ENCODE results near the gene TRPV5. TPM values are rescaled to one million over a fixed set of nuclear protein-coding genes. Genes with fewer than 3 reads are reported as not detected.

Gene TRPV5
- total RNA-seq, 3 donors from 2014 or later (not counting 1 experiment from before 2014, with no cell fraction given) = not detected

GRCh38 chr7:142864980-142865747 is 68.4 kb downstream of the TRPV5 start:
- 85% methylated on average over 14 of the region's 14 CpGs for WGBS (ENCODE audit: insufficient coverage)
- Histone ChIP-seq H3K36me3 (ENCODE audit: control insufficient read depth, insufficient read depth, low read length) (no peaks in the 10 kb centered on the region), H3K27ac (ENCODE audit: low read length) (no peak overlapping the region), H3K4me1 (ENCODE audit: control insufficient read depth, insufficient read depth, low read length) (no peaks in the 10 kb centered on the region), H3K27me3 (ENCODE audit: control insufficient read depth, insufficient read depth, low read length) (no peaks in the 10 kb centered on the region), H3K9me3 (ENCODE audit: control insufficient read depth, insufficient read depth, low read length) (no peaks in the 10 kb centered on the region), H3K4me3 (ENCODE audit: low read length) (no peak overlapping the region)
- H3K4me3 Mint-ChIP-seq = no peak overlapping the region
- no peaks in the 10 kb centered on the region for H3K4me1 Mint-ChIP-seq
- DNase-seq (no peak), ATAC-seq (no peak)
- no peak for TF ChIP-seq CTCF (IDR thresholded peaks at IDR 0.05)
- H3K27ac Mint-ChIP-seq = no peak overlapping the region
- intact Hi-C loops (cut with micrococcal nuclease) = no loop called here
- no peaks in the 10 kb centered on the region for H3K27me3 Mint-ChIP-seq (ENCODE audit: low read depth in 2 of 2)
- no peaks in the 10 kb centered on the region for H3K9me3 Mint-ChIP-seq
- H3K36me3 Mint-ChIP-seq = no peaks in the 10 kb centered on the region

DNA sequence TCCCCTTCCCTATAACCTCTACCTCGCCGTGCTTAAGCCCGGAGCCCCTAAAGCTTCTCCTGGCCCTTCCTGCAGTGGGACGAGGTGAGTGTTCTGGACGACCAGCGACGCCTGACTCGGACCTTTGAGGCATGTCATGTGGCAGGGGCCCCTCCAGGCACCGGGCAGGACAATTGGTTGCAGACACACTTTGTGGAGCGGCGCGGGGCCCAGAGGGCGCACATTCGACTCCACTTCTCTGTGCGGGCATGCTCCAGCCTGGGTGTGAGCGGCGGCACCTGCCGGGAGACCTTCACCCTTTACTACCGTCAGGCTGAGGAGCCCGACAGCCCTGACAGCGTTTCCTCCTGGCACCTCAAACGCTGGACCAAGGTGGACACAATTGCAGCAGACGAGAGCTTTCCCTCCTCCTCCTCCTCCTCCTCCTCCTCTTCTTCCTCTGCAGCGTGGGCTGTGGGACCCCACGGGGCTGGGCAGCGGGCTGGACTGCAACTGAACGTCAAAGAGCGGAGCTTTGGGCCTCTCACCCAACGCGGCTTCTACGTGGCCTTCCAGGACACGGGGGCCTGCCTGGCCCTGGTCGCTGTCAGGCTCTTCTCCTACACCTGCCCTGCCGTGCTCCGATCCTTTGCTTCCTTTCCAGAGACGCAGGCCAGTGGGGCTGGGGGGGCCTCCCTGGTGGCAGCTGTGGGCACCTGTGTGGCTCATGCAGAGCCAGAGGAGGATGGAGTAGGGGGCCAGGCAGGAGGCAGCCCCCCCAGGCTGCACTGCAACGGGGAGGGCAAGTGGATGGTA is 69.5 kb downstream of the TRPV5 start:
- no peaks in the 10 kb centered on the region for H3K9me3 ChIP-seq (ENCODE audit: control insufficient read depth, insufficient read depth, low read length)
- no peaks in the 10 kb centered on the region for H3K27me3 ChIP-seq (ENCODE audit: control insufficient read depth, insufficient read depth, low read length)
- intact Hi-C loops (cut with micrococcal nuclease) = no loop called here
- no peaks in the 10 kb centered on the region for H3K4me1 ChIP-seq (ENCODE audit: control insufficient read depth, insufficient read depth, low read length)
- H3K4me3 ChIP-seq (ENCODE audit: low read length) = no peak overlapping the region
- Mint-ChIP-seq H3K27ac (no peak overlapping the region), H3K4me1 (no peaks in the 10 kb centered on the region), H3K9me3 (no peaks in the 10 kb centered on the region), H3K36me3 (no peaks in the 10 kb centered on the region), H3K27me3 (ENCODE audit: low read depth in 2 of 2) (no peaks in the 10 kb centered on the region), H3K4me3 (no peak overlapping the region)
- TF ChIP-seq CTCF (IDR thresholded peaks at IDR 0.05) = no peak
- DNase-seq = no peak
- no peak for ATAC-seq
- WGBS (ENCODE audit: insufficient coverage) = 95% methylated on average over 37 of the region's 37 CpGs
- no peaks in the 10 kb centered on the region for H3K36me3 ChIP-seq (ENCODE audit: control insufficient read depth, insufficient read depth, low read length)
- no peak overlapping the region for H3K27ac ChIP-seq (ENCODE audit: low read length)

DNA sequence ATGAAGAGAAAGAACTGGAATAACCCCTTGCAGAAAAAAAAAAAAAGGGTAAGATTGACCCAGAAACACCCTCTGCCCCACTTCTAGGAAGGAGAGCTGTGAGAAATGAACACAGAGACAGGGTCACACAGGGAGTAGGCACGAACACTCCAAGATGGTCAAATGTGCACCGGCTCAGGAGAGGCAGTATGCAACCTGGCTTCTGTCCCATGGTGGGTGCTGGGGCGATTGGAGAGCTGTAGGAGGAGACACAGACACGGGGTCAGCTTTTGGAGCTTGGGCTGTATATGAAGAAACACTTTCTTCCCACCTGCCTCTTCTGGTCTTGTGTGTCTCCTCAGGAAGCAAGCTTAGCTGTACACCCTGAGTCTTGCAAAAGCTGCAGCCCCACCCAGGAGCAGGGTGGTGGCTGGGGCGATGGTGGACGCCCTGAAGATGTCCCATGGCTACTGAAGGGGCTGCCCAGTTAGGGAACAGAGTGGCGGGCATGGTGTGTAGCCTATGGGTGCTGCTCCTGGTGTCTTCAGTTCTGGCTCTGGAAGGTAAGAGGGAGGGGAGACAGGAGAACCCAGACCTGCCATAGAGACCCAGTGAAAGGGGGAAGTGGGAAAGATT is 70.7 kb downstream of the TRPV5 start:
- no peaks in the 10 kb centered on the region for H3K4me1 Mint-ChIP-seq
- H3K36me3 Mint-ChIP-seq = no peaks in the 10 kb centered on the region
- H3K27ac Mint-ChIP-seq = no peak overlapping the region
- 83% methylated on average over 7 of the region's 7 CpGs for WGBS (ENCODE audit: insufficient coverage)
- no peaks in the 10 kb centered on the region for H3K9me3 Mint-ChIP-seq
- ATAC-seq (no peak), DNase-seq (no peak)
- no peak for TF ChIP-seq CTCF (IDR thresholded peaks at IDR 0.05)
- no peaks in the 10 kb centered on the region for H3K27me3 Mint-ChIP-seq (ENCODE audit: low read depth in 2 of 2)
- no peak overlapping the region for H3K4me3 Mint-ChIP-seq
- intact Hi-C loops (cut with micrococcal nuclease) = no loop called here
- Histone ChIP-seq H3K36me3 (ENCODE audit: control insufficient read depth, insufficient read depth, low read length) (no peaks in the 10 kb centered on the region), H3K27me3 (ENCODE audit: control insufficient read depth, insufficient read depth, low read length) (no peaks in the 10 kb centered on the region), H3K4me3 (ENCODE audit: low read length) (no peak overlapping the region), H3K9me3 (ENCODE audit: control insufficient read depth, insufficient read depth, low read length) (no peaks in the 10 kb centered on the region), H3K27ac (ENCODE audit: low read length) (no peak overlapping the region), H3K4me1 (ENCODE audit: control insufficient read depth, insufficient read depth, low read length) (no peaks in the 10 kb centered on the region)

Measured in natural killer cell (primary cell).